PC-9 (cell line): Measurements from ENCODE around the gene ATP5PD.

Experiments used
- CTCF ChIP-seq: fragments of 200-600 bp; sonication (generic); conservative IDR thresholded peaks from 2 replicates; pipeline ENCODE4 v1.6.1; 2017; ENCODE audit warnings: mixed run types, antibody characterized with exemption, mild to moderate bottlenecking, moderate library complexity
- EZH2 ChIP-seq: fragments of 200-600 bp; sonication (generic); IDR thresholded peaks from 2 replicates; pipeline ENCODE4 v1.8.0; 2017; ENCODE audit warnings: antibody characterized with exemption, low read depth

GRCh38 chr17:75061055-75061438 lies 14.3 kb upstream of the ATP5PD start:
- TF ChIP-seq CTCF (no peak), EZH2 (no peak)
